Left ventricle myocardium inferior (tissue), 1 donor: ENCODE measurements around the gene CYP26A1. TPM values are rescaled to one million over a fixed set of nuclear protein-coding genes. Genes with fewer than 3 reads are reported as not detected.

ENCODE experiments used
- DNase-seq: peaks from one replicate; pipeline ENCODE4 v3.0.0-alpha.2; 2020
- H3K27ac ChIP-seq: fragments of 200-600 bp; replicated peaks from 2 replicates; pipeline ENCODE4 v1.8.0; 2021
- H3K27me3 ChIP-seq: fragments of 200-600 bp; 2 replicates; pipeline ENCODE4 v1.8.0; 2021; ENCODE audit warnings: low read depth
- H3K36me3 ChIP-seq: fragments of 200-600 bp; 2 replicates; pipeline ENCODE4 v1.8.0; 2021
- H3K4me1 ChIP-seq: fragments of 200-600 bp; 2 replicates; pipeline ENCODE4 v1.8.0; 2021
- H3K4me3 ChIP-seq: fragments of 200-600 bp; 2 replicates; pipeline ENCODE4 v1.8.0; 2021; ENCODE audit warnings: mild to moderate bottlenecking, moderate library complexity
- H3K9me3 ChIP-seq: fragments of 200-600 bp; replicated peaks from 2 replicates; pipeline ENCODE4 v1.8.0; 2021
- intact Hi-C: fragments of 100-400 bp; cut with micrococcal nuclease; formaldehyde crosslinking; loops from one replicate; pipeline ENCODE4 v1.11.0; 2022
- total RNA-seq: library from RNA; stranded (reverse); fragmentation: NEBNext Ultra II Directional; extraction: Animal tissue kit (Norgen Biotek cat#: 25700); gene quantifications from one replicate; pipeline ENCODE4 v1.2.1, GENCODE V29; 2021
- TF ChIP-seq, protein P1 (sequence below): fragments of 200-600 bp; IDR thresholded peaks from 2 replicates; pipeline ENCODE4 v1.8.0; 2021; ENCODE audit warnings: antibody characterized with exemption, mild to moderate bottlenecking, borderline replicate concordance
- donor health status: DM: no; HTN: yes; CAD: no; lungs with severe emphysema.

CYP26A1 gene
- total RNA-seq, 1 donor from 2014 or later: not detected

GRCh38 chr10:93091960-93092359 lies 18.3 kb downstream of the CYP26A1 start:
- Histone ChIP-seq H3K4me1 (no peaks in the 10 kb centered on the region), H3K4me3 (no peak overlapping the region), H3K27ac (no peak overlapping the region), H3K36me3 (no peaks in the 10 kb centered on the region), H3K9me3 (no peaks in the 10 kb centered on the region), H3K27me3 (peaks cover 27% of the 10 kb centered on the region)
- TF ChIP-seq, protein P1, sequence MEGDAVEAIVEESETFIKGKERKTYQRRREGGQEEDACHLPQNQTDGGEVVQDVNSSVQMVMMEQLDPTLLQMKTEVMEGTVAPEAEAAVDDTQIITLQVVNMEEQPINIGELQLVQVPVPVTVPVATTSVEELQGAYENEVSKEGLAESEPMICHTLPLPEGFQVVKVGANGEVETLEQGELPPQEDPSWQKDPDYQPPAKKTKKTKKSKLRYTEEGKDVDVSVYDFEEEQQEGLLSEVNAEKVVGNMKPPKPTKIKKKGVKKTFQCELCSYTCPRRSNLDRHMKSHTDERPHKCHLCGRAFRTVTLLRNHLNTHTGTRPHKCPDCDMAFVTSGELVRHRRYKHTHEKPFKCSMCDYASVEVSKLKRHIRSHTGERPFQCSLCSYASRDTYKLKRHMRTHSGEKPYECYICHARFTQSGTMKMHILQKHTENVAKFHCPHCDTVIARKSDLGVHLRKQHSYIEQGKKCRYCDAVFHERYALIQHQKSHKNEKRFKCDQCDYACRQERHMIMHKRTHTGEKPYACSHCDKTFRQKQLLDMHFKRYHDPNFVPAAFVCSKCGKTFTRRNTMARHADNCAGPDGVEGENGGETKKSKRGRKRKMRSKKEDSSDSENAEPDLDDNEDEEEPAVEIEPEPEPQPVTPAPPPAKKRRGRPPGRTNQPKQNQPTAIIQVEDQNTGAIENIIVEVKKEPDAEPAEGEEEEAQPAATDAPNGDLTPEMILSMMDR: no peak
- DNase-seq: no peak
- intact Hi-C loops: no loop called here

- intact Hi-C loops: no loop called here
- no peak overlapping the region for H3K27ac ChIP-seq
- H3K9me3 ChIP-seq: no peaks in the 10 kb centered on the region
- H3K4me1 ChIP-seq: no peaks in the 10 kb centered on the region
- H3K4me3 ChIP-seq: no peak overlapping the region
- TF ChIP-seq, protein P1: no peak
- H3K27me3 ChIP-seq: peaks cover 22% of the 10 kb centered on the region
- no peaks in the 10 kb centered on the region for H3K36me3 ChIP-seq
- no peak for DNase-seq
Observed at GRCh38 chr10:93095225-93095624, 21.5 kb downstream of the CYP26A1 start.

DNA sequence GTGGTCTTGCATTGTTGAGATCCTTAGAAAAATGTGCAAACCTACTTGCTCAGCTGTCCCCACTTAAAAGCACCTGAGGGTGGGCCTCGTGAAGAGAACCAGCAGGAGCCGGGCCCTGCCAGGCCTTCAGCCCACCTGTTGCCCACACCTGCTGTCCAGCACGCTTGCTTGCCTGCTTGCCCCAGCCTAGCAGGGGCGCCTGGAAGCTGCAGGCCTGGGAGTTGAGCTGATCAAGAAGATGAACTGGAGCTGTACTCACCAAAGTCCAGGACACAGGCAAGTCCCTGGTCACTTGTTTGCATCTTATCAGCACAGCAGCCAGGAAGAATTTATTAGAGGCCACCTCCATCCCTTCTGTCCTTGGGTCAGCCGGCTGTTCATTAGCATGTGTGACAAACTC lies 23.2 kb downstream of the CYP26A1 start:
- DNase-seq: no peak
- TF ChIP-seq, protein P1: no peak
- intact Hi-C loops: no loop called here
- H3K36me3 ChIP-seq: no peaks in the 10 kb centered on the region
- no peaks in the 10 kb centered on the region for H3K4me1 ChIP-seq
- H3K27me3 ChIP-seq: peaks cover 7% of the 10 kb centered on the region
- H3K4me3 ChIP-seq: no peak overlapping the region
- no peak overlapping the region for H3K27ac ChIP-seq
- H3K9me3 ChIP-seq: no peaks in the 10 kb centered on the region

- no peak overlapping the region for H3K4me3 ChIP-seq
- intact Hi-C loops: no loop called here
- no peaks in the 10 kb centered on the region for H3K36me3 ChIP-seq
- H3K27me3 ChIP-seq: peaks cover 7% of the 10 kb centered on the region
- no peaks in the 10 kb centered on the region for H3K9me3 ChIP-seq
- no peaks in the 10 kb centered on the region for H3K4me1 ChIP-seq
- DNase-seq: no peak
- H3K27ac ChIP-seq: no peak overlapping the region
- TF ChIP-seq, protein P1: no peak
Observed at GRCh38 chr10:93097386-93097785, 23.7 kb downstream of the CYP26A1 start.

DNA sequence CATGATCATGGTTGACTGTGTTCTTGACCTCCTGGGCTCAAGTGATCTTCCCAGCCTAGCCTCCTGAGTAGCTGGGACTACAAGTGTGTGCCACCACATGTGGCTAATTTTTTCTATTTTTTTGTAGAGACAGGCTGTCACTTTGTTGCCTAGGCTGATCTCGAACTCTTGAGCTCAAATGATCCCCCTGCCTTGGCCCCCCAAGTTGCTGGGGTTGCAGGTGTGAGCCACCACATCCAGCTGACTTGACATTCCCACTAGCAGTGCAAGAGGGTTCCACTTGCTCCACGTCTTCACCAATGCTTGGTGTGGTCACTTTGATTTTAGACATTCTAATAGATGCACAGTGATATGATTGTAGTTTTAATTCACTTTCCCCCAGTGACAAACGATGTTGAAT lies 25.1 kb downstream of the CYP26A1 start:
- no peak overlapping the region for H3K4me3 ChIP-seq

More for the DNA sequence above, 25.1 kb downstream of the CYP26A1 start:
- Histone ChIP-seq H3K4me1 (no peaks in the 10 kb centered on the region), H3K27ac (no peak overlapping the region), H3K36me3 (no peaks in the 10 kb centered on the region), H3K27me3 (peaks cover 8% of the 10 kb centered on the region), H3K9me3 (peaks cover 4% of the 10 kb centered on the region)
- DNase-seq: no peak
- intact Hi-C loops: no loop called here
- TF ChIP-seq, protein P1: no peak
